ENCODE measurements around the gene TFDP3. TPM values are rescaled to one million over a fixed set of nuclear protein-coding genes. Genes with fewer than 3 reads are reported as not detected.

TFDP3 gene
- total RNA-seq, 4 donors from 2014 or later: not detected

GRCh38 chrX:133177202-133177601 is 41.0 kb downstream of the TFDP3 start:
- peaks cover 0 to 4% (median 0%) of the 10 kb centered on the region in 4 donors for H3K4me1 ChIP-seq
- H3K36me3 ChIP-seq: no peaks in the 10 kb centered on the region
- H3K4me3 ChIP-seq: no peak overlapping the region
- TF ChIP-seq CTCF (IDR thresholded peaks at IDR 0.05) (no peak), POLR2A (IDR thresholded peaks at IDR 0.05) (no peak), EP300 (IDR thresholded peaks at IDR 0.05; ENCODE audit: low read depth) (no peak), POLR2AphosphoS5 (IDR thresholded peaks at IDR 0.05) (no peak)
- in situ Hi-C loops (cut with MboI; ENCODE audit: low pct_ligation_motif_present in 1 of 4, low pct_unique_long_range_greater_than_20kb in 1 of 4, low sequenced_read_pairs in 3 of 4) (no loop called here), intact Hi-C loops (cut with DNase I; ENCODE audit: low total_unique reads) (no loop called here)
- 88% methylated on average over 2 of the region's 2 CpGs; no CpG with 5 or more reads in 1 of the 2 donors for WGBS, 2 donors (ENCODE audit: low coverage in 1 of 2)
- no peaks in the 10 kb centered on the region for H3K27me3 ChIP-seq
- DNase-seq: no peak
- no peaks in the 10 kb centered on the region for H3K9me3 ChIP-seq
- no peak overlapping the region for H3K27ac ChIP-seq

GRCh38 chrX:133175605-133176004 is 42.5 kb downstream of the TFDP3 start:
- TF ChIP-seq EP300 (IDR thresholded peaks at IDR 0.05; ENCODE audit: low read depth) (no peak), POLR2AphosphoS5 (IDR thresholded peaks at IDR 0.05) (no peak), POLR2A (IDR thresholded peaks at IDR 0.05) (no peak), CTCF (IDR thresholded peaks at IDR 0.05) (no peak)
- no peak overlapping the region for H3K27ac ChIP-seq
- H3K36me3 ChIP-seq: no peaks in the 10 kb centered on the region
- in situ Hi-C loops (cut with MboI; ENCODE audit: low pct_ligation_motif_present in 1 of 4, low pct_unique_long_range_greater_than_20kb in 1 of 4, low sequenced_read_pairs in 3 of 4) (no loop called here), intact Hi-C loops (cut with DNase I; ENCODE audit: low total_unique reads) (no loop called here)
- H3K27me3 ChIP-seq: no peaks in the 10 kb centered on the region
- no peak for DNase-seq
- no peaks in the 10 kb centered on the region for H3K9me3 ChIP-seq
- no peak overlapping the region for H3K4me3 ChIP-seq
- peaks cover 0 to 4% (median 0%) of the 10 kb centered on the region in 4 donors for H3K4me1 ChIP-seq
- whole genome bisulfite sequencing, 2 donors (ENCODE audit: low coverage in 1 of 2): 40 to 48% methylated on average over 1 to 2 of the region's 2 CpGs

GRCh38 chrX:133175162-133175561 is 43.0 kb downstream of the TFDP3 start:
- intact Hi-C loops (cut with DNase I; ENCODE audit: low total_unique reads): no loop called here
- H3K27ac ChIP-seq: no peak overlapping the region
- WGBS, 2 donors (ENCODE audit: low coverage in 1 of 2): 71 to 73% methylated on average over 2 of the region's 2 CpGs
- no peak for DNase-seq
- in situ Hi-C loops (cut with MboI; ENCODE audit: low pct_ligation_motif_present in 1 of 4, low pct_unique_long_range_greater_than_20kb in 1 of 4, low sequenced_read_pairs in 3 of 4): no loop called here
- H3K4me3 ChIP-seq: no peak overlapping the region
- no peaks in the 10 kb centered on the region for H3K27me3 ChIP-seq
- peaks cover 0 to 4% (median 0%) of the 10 kb centered on the region in 4 donors for H3K4me1 ChIP-seq
- H3K36me3 ChIP-seq: no peaks in the 10 kb centered on the region
- no peaks in the 10 kb centered on the region for H3K9me3 ChIP-seq
- TF ChIP-seq POLR2AphosphoS5 (IDR thresholded peaks at IDR 0.05) (no peak), POLR2A (IDR thresholded peaks at IDR 0.05) (no peak), EP300 (IDR thresholded peaks at IDR 0.05; ENCODE audit: low read depth) (no peak), CTCF (IDR thresholded peaks at IDR 0.05) (no peak)

GRCh38 chrX:133171962-133172708 is 46.0 kb downstream of the TFDP3 start:
- no peak for TF ChIP-seq POLR2A (IDR thresholded peaks at IDR 0.05)
- no peak for TF ChIP-seq POLR2AphosphoS5 (IDR thresholded peaks at IDR 0.05)
- TF ChIP-seq EP300 (IDR thresholded peaks at IDR 0.05; ENCODE audit: low read depth): no peak
- TF ChIP-seq CTCF (IDR thresholded peaks at IDR 0.05): peak; percentile 32 to 51 (median 39)
- Histone ChIP-seq H3K27ac (no peak overlapping the region), H3K27me3 (no peaks in the 10 kb centered on the region), H3K9me3 (no peaks in the 10 kb centered on the region), H3K36me3 (no peaks in the 10 kb centered on the region), H3K4me1 (peaks cover 0 to 4% (median 0%) of the 10 kb centered on the region in 4 donors), H3K4me3 (no peak overlapping the region)
- intact Hi-C loops (cut with DNase I; ENCODE audit: low total_unique reads) (no loop called here), in situ Hi-C loops (cut with MboI; ENCODE audit: low pct_ligation_motif_present in 1 of 4, low pct_unique_long_range_greater_than_20kb in 1 of 4, low sequenced_read_pairs in 3 of 4) (no loop called here)
- no peak for DNase-seq
- 11 to 24% methylated on average over 1 of the region's 1 CpG for WGBS, 2 donors (ENCODE audit: low coverage in 1 of 2)

Small RNAs within 50 kb of the gene (small RNA-seq; reads per million reads assigned to genes)
- 0 reads per million in 4 donors for gene RNU1-115P

Other genes starting within 250 kb of the TFDP3 start
- gene USP26, start 121.2 kb downstream of the TFDP3 start, total RNA-seq: not detected
- gene GPC4, start 197.1 kb upstream of the TFDP3 start, total RNA-seq: 10 to 100 TPM in 3 of 4 donors, 1 to 10 TPM in 1; 7.8 to 15.7 (median 12.7) TPM